ENCODE results near the gene PPP4C. TPM values are rescaled to one million over a fixed set of nuclear protein-coding genes. Genes with fewer than 3 reads are reported as not detected.

Gene PPP4C
- total RNA-seq, 1 donor from 2014 or later: 144 TPM

GRCh38 chr16:30068750-30069610 lies 6.8 kb upstream of the PPP4C start:
- H3K27ac Mint-ChIP-seq: peak overlapping the region; percentile 64
- H3K9me3 Mint-ChIP-seq (ENCODE audit: low read depth): no peaks in the 10 kb centered on the region
- peak overlapping the region; percentile 24 for H3K4me3 Mint-ChIP-seq (ENCODE audit: low read depth)
- H3K36me3 Mint-ChIP-seq (ENCODE audit: insufficient read depth): peaks cover 20% of the 10 kb centered on the region
- H3K27me3 Mint-ChIP-seq: no peaks in the 10 kb centered on the region
- H3K4me1 Mint-ChIP-seq (ENCODE audit: low read depth): peaks cover 13% of the 10 kb centered on the region
- peak; percentile 57 for TF ChIP-seq CTCF (IDR thresholded peaks at IDR 0.05; ENCODE audit: unreplicated experiment)
- DNase-seq (ENCODE audit: low spot score, unreplicated experiment): no peak

- H3K36me3 Mint-ChIP-seq (ENCODE audit: insufficient read depth): peaks cover 20% of the 10 kb centered on the region
- peaks cover 8% of the 10 kb centered on the region for H3K4me1 Mint-ChIP-seq (ENCODE audit: low read depth)
- H3K9me3 Mint-ChIP-seq (ENCODE audit: low read depth): no peaks in the 10 kb centered on the region
- H3K27me3 Mint-ChIP-seq: no peaks in the 10 kb centered on the region
- TF ChIP-seq CTCF (IDR thresholded peaks at IDR 0.05; ENCODE audit: unreplicated experiment): no peak
- no peak overlapping the region for H3K4me3 Mint-ChIP-seq (ENCODE audit: low read depth)
- H3K27ac Mint-ChIP-seq: no peak overlapping the region
- DNase-seq (ENCODE audit: low spot score, unreplicated experiment): no peak
Observed at GRCh38 chr16:30069611-30070462, 6.0 kb upstream of the PPP4C start.

- peaks cover 8% of the 10 kb centered on the region for H3K4me1 Mint-ChIP-seq (ENCODE audit: low read depth)
- H3K36me3 Mint-ChIP-seq (ENCODE audit: insufficient read depth): peaks cover 20% of the 10 kb centered on the region
- H3K27me3 Mint-ChIP-seq: no peaks in the 10 kb centered on the region
- H3K9me3 Mint-ChIP-seq (ENCODE audit: low read depth): no peaks in the 10 kb centered on the region
- peak overlapping the region; percentile 16 for H3K27ac Mint-ChIP-seq
- H3K4me3 Mint-ChIP-seq (ENCODE audit: low read depth): no peak overlapping the region
- no peak for DNase-seq (ENCODE audit: low spot score, unreplicated experiment)
- TF ChIP-seq CTCF (IDR thresholded peaks at IDR 0.05; ENCODE audit: unreplicated experiment): no peak
Observed at GRCh38 chr16:30070490-30070889, 5.3 kb upstream of the PPP4C start.

GRCh38 chr16:30076276-30076791 lies 540 bp downstream of the PPP4C start:
- Mint-ChIP-seq H3K4me3 (ENCODE audit: low read depth) (peak overlapping the region; percentile 92), H3K27ac (peak overlapping the region; percentile 91), H3K4me1 (ENCODE audit: low read depth) (peaks cover 15% of the 10 kb centered on the region), H3K9me3 (ENCODE audit: low read depth) (no peaks in the 10 kb centered on the region), H3K27me3 (no peaks in the 10 kb centered on the region), H3K36me3 (ENCODE audit: insufficient read depth) (peaks cover 9% of the 10 kb centered on the region)
- DNase-seq (ENCODE audit: low spot score, unreplicated experiment): no peak
- TF ChIP-seq CTCF (IDR thresholded peaks at IDR 0.05; ENCODE audit: unreplicated experiment): no peak

GRCh38 chr16:30077656-30078055 lies 1.9 kb downstream of the PPP4C start:
- Mint-ChIP-seq H3K9me3 (ENCODE audit: low read depth) (no peaks in the 10 kb centered on the region), H3K4me3 (ENCODE audit: low read depth) (peak overlapping the region; percentile 92), H3K36me3 (ENCODE audit: insufficient read depth) (peaks cover 7% of the 10 kb centered on the region), H3K27ac (no peak overlapping the region), H3K27me3 (no peaks in the 10 kb centered on the region), H3K4me1 (ENCODE audit: low read depth) (peaks cover 15% of the 10 kb centered on the region)
- DNase-seq (ENCODE audit: low spot score, unreplicated experiment): no peak
- no peak for TF ChIP-seq CTCF (IDR thresholded peaks at IDR 0.05; ENCODE audit: unreplicated experiment)

Data from progenitor cell of endocrine pancreas (in vitro differentiated cells).